SK-N-SH (cell line): ENCODE results near the gene MTMR12. TPM values are rescaled to one million over a fixed set of nuclear protein-coding genes. Genes with fewer than 3 reads are reported as not detected.

ENCODE experiments used
- CTCF ChIA-PET: fragments of 300-600, 350-600 bp; formaldehyde crosslinking; extraction: SDS; loops from one replicate; lab custom pipeline; 2021; lab: Yijun Ruan, JAX
- POLR2A ChIA-PET: fragments of 350-600 bp; sonication (Branson Sonifier 250); formaldehyde crosslinking; extraction: SDS; loops from one replicate; lab custom pipeline; 2020; ENCODE audit warnings: antibody characterized with exemption, inconsistent platforms; lab: Yijun Ruan, JAX
- DNase-seq: peaks from one replicate; pipeline ENCODE4 v3.0.0; 2012
- H2AFZ ChIP-seq: fragments of 200-600 bp; sonication (generic); 2 replicates; pipeline ENCODE4 v1.8.1; 2016; ENCODE audit warnings: antibody characterized with exemption, mild to moderate bottlenecking, low read depth
- H3F3A ChIP-seq: fragments of 200-600 bp; sonication (generic); replicated peaks from 2 replicates; pipeline ENCODE3; 2016; ENCODE audit warnings: antibody characterized with exemption, mild to moderate bottlenecking; ENCODE audit not compliant: insufficient read depth
- H3K27ac ChIP-seq, 2 experiments: fragments of 200-500 bp in 1 of 2; fragments of 200-600 bp in 1 of 2; sonication (Bioruptor generic) in 1 of 2; sonication (generic), shearing (Covaris generic) in 1 of 2; 2 replicates each; pipeline versions ENCODE4 v1.5.1 to v1.6.1; 2014 to 2016; ENCODE audit warnings: low read depth in 2 of 2, inconsistent platforms in 1 of 2, low read length in 1 of 2, mild to moderate bottlenecking in 1 of 2, mixed read lengths in 1 of 2
- H3K27me3 ChIP-seq: fragments of 200-600 bp; sonication (generic), shearing (Covaris generic); 2 replicates; pipeline ENCODE4 v1.6.1; 2016; ENCODE audit warnings: mixed run types; ENCODE audit not compliant: insufficient read depth
- H3K36me3 ChIP-seq, 2 experiments: fragments of 200-500 bp in 1 of 2; fragments of 200-600 bp in 1 of 2; sonication (Bioruptor generic) in 1 of 2; sonication (generic) in 1 of 2; replicated peaks in 1 of 2; 2 replicates each; pipeline versions ENCODE3 to v1.5.1; 2014 to 2016; ENCODE audit warnings: low read length in 1 of 2, mild to moderate bottlenecking in 1 of 2; ENCODE audit not compliant: insufficient read depth in 2 of 2, control insufficient read depth in 1 of 2
- H3K4me1 ChIP-seq, 2 experiments: fragments of 200-500 bp in 1 of 2; fragments of 200-600 bp in 1 of 2; sonication (Bioruptor generic) in 1 of 2; sonication (generic), shearing (Covaris generic) in 1 of 2; 2 replicates each; pipeline versions ENCODE4 v1.5.1 to v1.6.1; 2014 to 2016; ENCODE audit warnings: low read depth in 1 of 2, low read length in 1 of 2, mixed run types in 1 of 2; ENCODE audit not compliant: insufficient read depth in 2 of 2, control insufficient read depth in 1 of 2
- H3K4me2 ChIP-seq: fragments of 200-600 bp; sonication (generic), shearing (Covaris generic); 2 replicates; pipeline ENCODE4 v1.6.1; 2017; ENCODE audit warnings: mixed run types
- H3K4me3 ChIP-seq, 2 experiments: fragments of 200-500 bp in 1 of 2; fragments of 200-600 bp in 1 of 2; sonication (Bioruptor generic) in 1 of 2; sonication (generic), shearing (Covaris generic) in 1 of 2; 2 replicates each; pipeline versions ENCODE4 v1.5.1 to v1.8.1; 2014 to 2016; ENCODE audit warnings: low read depth in 2 of 2, inconsistent platforms in 1 of 2, low read length in 1 of 2, mild to moderate bottlenecking in 1 of 2, mixed read lengths in 1 of 2, moderate library complexity in 1 of 2
- H3K79me2 ChIP-seq: fragments of 200-600 bp; sonication (generic); 2 replicates; pipeline ENCODE4 v1.8.1; 2017; ENCODE audit warnings: mild to moderate bottlenecking; ENCODE audit not compliant: insufficient read depth
- H3K9ac ChIP-seq: fragments of 200-600 bp; sonication (generic); 2 replicates; pipeline ENCODE4 v1.6.1; 2017; ENCODE audit warnings: mixed run types
- H3K9me2 ChIP-seq: fragments of 200-600 bp; sonication (generic); 2 replicates; pipeline ENCODE4 v1.6.1; 2017; ENCODE audit warnings: mixed run types
- H3K9me3 ChIP-seq: fragments of 200-600 bp; sonication (generic); 2 replicates; pipeline ENCODE4 v1.6.1; 2017; ENCODE audit warnings: mixed run types, mild to moderate bottlenecking, moderate library complexity
- H4K20me1 ChIP-seq: fragments of 200-600 bp; sonication (generic); 2 replicates; pipeline ENCODE4 v1.6.1; 2017; ENCODE audit warnings: mild to moderate bottlenecking, mixed run types; ENCODE audit not compliant: insufficient read depth
- ELF1 ChIP-seq: IDR thresholded peaks from 2 replicates; pipeline ENCODE4 v1.4.0; 2012
- EP300 ChIP-seq, 2 experiments: IDR thresholded peaks; 2 replicates each; pipeline versions ENCODE4 v1.4.0 to v1.6.1; 2012; ENCODE audit warnings: borderline replicate concordance in 1 of 2, low read depth in 1 of 2, low read length in 1 of 2
- FOXJ3 ChIP-seq: sonication (generic); formaldehyde crosslinking; IDR thresholded peaks from 2 replicates; pipeline ENCODE4 v1.5.1; 2020; ENCODE audit warnings: mild to moderate bottlenecking, missing genetic modification reagents
- GABPA ChIP-seq: IDR thresholded peaks from 2 replicates; pipeline ENCODE4 v1.4.0; 2012; ENCODE audit warnings: low read depth, mild to moderate bottlenecking
- GATA2 ChIP-seq: sonication (generic); formaldehyde crosslinking; IDR thresholded peaks from 2 replicates; pipeline ENCODE4 v1.5.0; 2020; ENCODE audit warnings: mild to moderate bottlenecking, missing genetic modification reagents
- RFX5 ChIP-seq: IDR thresholded peaks from 2 replicates; pipeline ENCODE4 v1.6.1; 2012; ENCODE audit warnings: mild to moderate bottlenecking, improper control_type of control experiment, low read length
- RXRA ChIP-seq: IDR thresholded peaks from 2 replicates; pipeline ENCODE4 v1.4.0; 2012; ENCODE audit warnings: low read depth, mild to moderate bottlenecking, borderline replicate concordance
- TAF1 ChIP-seq: IDR thresholded peaks from 2 replicates; pipeline ENCODE4 v1.6.1; 2012; ENCODE audit warnings: low read depth, mild to moderate bottlenecking, low read length, moderate library complexity, borderline replicate concordance
- WGBS: methylation state at CpG from one replicate; pipeline ENCODE4 v1.1.6; 2017; ENCODE audit warnings: low lambda C conversion rate; 5-methylcytosine and 5-hydroxymethylcytosine counted together
- polyA plus RNA-seq, 3 experiments: library from polyadenylated mRNA; depleted of rRNA; stranded (reverse); fragments of >200 nt; gene quantifications; 2 replicates each; pipeline ENCODE4 v1.2.3, GENCODE V29; 2012
- TF ChIP-seq, protein P1 (sequence below): fragments of 150-350 bp; IDR thresholded peaks from 2 replicates; pipeline ENCODE4 v1.6.1; 2016; ENCODE audit warnings: mild to moderate bottlenecking, low read depth, low read length
- TF ChIP-seq, protein P2 (sequence below): fragments of 200-600 bp; sonication (generic); IDR thresholded peaks from 2 replicates; pipeline ENCODE4 v1.6.1; 2017; ENCODE audit warnings: antibody characterized with exemption, mild to moderate bottlenecking, moderate library complexity

MTMR12 gene
- polyA plus RNA-seq, 1 of the 3 experiments (the other 2 are of a cell fraction): 10.9 TPM

DNA sequence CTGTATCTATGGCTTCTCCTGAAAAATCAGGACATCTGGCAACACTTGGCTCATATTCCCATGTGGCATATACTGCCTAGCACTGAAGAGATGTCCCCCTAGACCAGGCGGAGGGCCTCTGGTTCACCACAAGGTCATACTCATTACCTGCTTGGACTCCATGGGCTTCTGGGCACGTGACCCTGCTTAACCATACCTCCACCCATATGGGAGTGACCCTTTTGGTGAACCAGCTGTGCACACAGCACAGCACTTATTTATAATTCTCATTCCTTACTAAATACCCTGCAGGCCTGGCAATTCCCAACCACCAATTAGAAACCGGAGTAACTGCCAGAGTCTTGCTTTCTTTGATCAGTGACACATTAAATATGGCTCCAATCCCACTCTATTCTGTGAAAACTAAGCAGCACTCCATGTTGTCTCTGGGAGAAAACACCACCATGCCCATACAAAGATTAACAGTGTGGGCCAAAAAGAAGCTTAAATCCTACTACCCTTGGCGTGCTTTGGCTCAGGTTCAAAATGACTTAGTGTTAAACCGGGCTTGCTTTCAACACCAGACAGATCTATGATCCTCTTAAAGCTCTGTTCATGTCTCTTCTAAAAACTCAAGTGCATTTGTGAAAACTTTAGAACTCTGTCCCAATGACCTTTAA is 57.7 kb downstream of the MTMR12 start:
- H3K36me3 ChIP-seq: peaks cover 44 to 60% of the 10 kb centered on the region in 2 experiments
- peaks cover 5% of the 10 kb centered on the region for H3F3A ChIP-seq
- H3K79me2 ChIP-seq: no peaks in the 10 kb centered on the region
- no peaks in the 10 kb centered on the region for H3K27me3 ChIP-seq
- no peak for DNase-seq
- no peaks in the 10 kb centered on the region for H3K4me1 ChIP-seq
- H2AFZ ChIP-seq: no peak overlapping the region
- TF ChIP-seq FOXJ3 (no peak), ELF1 (no peak), EP300 (IDR thresholded peaks at IDR 0.05; ENCODE audit: borderline replicate concordance in 1 of 2, low read depth in 1 of 2, low read length in 1 of 2) (no peak), GABPA (no peak), GATA2 (CRISPR knock-in tag) (no peak), RFX5 (no peak)
- TF ChIP-seq, protein P1, sequence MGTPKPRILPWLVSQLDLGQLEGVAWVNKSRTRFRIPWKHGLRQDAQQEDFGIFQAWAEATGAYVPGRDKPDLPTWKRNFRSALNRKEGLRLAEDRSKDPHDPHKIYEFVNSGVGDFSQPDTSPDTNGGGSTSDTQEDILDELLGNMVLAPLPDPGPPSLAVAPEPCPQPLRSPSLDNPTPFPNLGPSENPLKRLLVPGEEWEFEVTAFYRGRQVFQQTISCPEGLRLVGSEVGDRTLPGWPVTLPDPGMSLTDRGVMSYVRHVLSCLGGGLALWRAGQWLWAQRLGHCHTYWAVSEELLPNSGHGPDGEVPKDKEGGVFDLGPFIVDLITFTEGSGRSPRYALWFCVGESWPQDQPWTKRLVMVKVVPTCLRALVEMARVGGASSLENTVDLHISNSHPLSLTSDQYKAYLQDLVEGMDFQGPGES: no peak
- H3K9me2 ChIP-seq: no peaks in the 10 kb centered on the region
- no peak overlapping the region for H3K4me3 ChIP-seq
- POLR2A ChIA-PET: no interaction called here
- H3K9me3 ChIP-seq: no peaks in the 10 kb centered on the region
- H3K4me2 ChIP-seq: no peak overlapping the region
- no peaks in the 10 kb centered on the region for H4K20me1 ChIP-seq
- no peak overlapping the region for H3K9ac ChIP-seq
- no peak overlapping the region for H3K27ac ChIP-seq
- CTCF ChIA-PET: no interaction called here
- WGBS: 96% methylated on average over 5 of the region's 5 CpGs

DNA sequence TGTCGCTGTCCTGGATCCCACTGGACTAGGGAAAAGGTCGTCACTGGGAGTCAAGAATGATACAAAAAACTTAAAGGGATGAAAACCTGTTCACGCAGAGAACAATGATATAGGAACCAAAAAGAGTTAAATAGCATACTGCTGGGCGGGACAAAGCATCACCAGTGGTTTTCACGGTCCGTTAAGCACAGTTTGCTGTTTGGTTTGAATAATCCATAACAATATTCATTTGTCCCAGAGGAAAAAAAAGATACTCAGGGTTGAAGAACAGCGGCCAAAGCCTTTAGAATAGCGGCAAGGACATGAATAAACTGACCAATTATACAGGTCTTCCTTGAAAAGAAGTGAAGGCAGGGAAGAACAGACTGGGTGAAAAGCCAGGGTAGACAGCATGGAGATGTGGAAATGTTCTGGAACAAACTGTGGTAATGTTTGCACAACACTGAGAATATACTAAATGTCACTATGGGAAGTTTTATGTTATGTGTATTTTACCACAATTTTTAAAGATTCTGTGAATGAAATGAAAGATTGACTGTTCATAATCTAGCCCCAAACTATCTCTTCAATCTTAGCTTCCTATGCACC is 60.8 kb downstream of the MTMR12 start:
- Histone ChIP-seq H3K9me3 (no peaks in the 10 kb centered on the region), H3K4me3 (no peak overlapping the region), H4K20me1 (no peaks in the 10 kb centered on the region), H3F3A (peaks cover 5% of the 10 kb centered on the region), H3K4me2 (no peak overlapping the region), H2AFZ (no peak overlapping the region), H3K9ac (no peak overlapping the region), H3K36me3 (peaks cover 51 to 72% of the 10 kb centered on the region in 2 experiments), H3K27me3 (no peaks in the 10 kb centered on the region), H3K4me1 (no peaks in the 10 kb centered on the region), H3K9me2 (no peaks in the 10 kb centered on the region), H3K27ac (no peak overlapping the region), H3K79me2 (no peaks in the 10 kb centered on the region)
- DNase-seq: no peak
- ChIA-PET POLR2A (no interaction called here), CTCF (no interaction called here)
- TF ChIP-seq TAF1 (no peak), RXRA (no peak)
- TF ChIP-seq, protein P2, sequence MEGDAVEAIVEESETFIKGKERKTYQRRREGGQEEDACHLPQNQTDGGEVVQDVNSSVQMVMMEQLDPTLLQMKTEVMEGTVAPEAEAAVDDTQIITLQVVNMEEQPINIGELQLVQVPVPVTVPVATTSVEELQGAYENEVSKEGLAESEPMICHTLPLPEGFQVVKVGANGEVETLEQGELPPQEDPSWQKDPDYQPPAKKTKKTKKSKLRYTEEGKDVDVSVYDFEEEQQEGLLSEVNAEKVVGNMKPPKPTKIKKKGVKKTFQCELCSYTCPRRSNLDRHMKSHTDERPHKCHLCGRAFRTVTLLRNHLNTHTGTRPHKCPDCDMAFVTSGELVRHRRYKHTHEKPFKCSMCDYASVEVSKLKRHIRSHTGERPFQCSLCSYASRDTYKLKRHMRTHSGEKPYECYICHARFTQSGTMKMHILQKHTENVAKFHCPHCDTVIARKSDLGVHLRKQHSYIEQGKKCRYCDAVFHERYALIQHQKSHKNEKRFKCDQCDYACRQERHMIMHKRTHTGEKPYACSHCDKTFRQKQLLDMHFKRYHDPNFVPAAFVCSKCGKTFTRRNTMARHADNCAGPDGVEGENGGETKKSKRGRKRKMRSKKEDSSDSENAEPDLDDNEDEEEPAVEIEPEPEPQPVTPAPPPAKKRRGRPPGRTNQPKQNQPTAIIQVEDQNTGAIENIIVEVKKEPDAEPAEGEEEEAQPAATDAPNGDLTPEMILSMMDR: no peak
- WGBS: 96% methylated on average over 8 of the region's 8 CpGs
